Testis (tissue), 3 donors: ENCODE data around the gene LPAR3. TPM values are rescaled to one million over a fixed set of nuclear protein-coding genes. Genes with fewer than 3 reads are reported as not detected.

Source experiments
- DNase-seq: peaks from one replicate; pipeline ENCODE4 v3.0.0-alpha.2; 2019
- H3K27ac ChIP-seq, 2 donors: fragments of 200-600 bp; sonication (generic); one replicate each; pipeline ENCODE4 v1.5.1; 2019
- H3K27me3 ChIP-seq: fragments of 200-600 bp; sonication (generic); one replicate; pipeline ENCODE4 v1.5.1; 2019
- H3K36me3 ChIP-seq: fragments of 200-600 bp; sonication (generic); one replicate; pipeline ENCODE4 v1.5.1; 2017; ENCODE audit warnings: low read depth; ENCODE audit errors: missing control alignments
- H3K4me1 ChIP-seq: fragments of 200-600 bp; sonication (generic); one replicate; pipeline ENCODE4 v1.5.1; 2019
- H3K4me3 ChIP-seq, 2 donors: fragments of 200-600 bp; sonication (generic); one replicate each; pipeline ENCODE4 v1.5.1; 2017 to 2019
- H3K9me3 ChIP-seq: fragments of 200-600 bp; sonication (generic); one replicate; pipeline ENCODE4 v1.5.1; 2017
- CTCF ChIP-seq, 3 experiments: fragments of 450-650 bp in 2 of 3; fragments of 200-600 bp in 1 of 3; sonication (generic) in 1 of 3; IDR thresholded peaks; one replicate each; pipeline ENCODE4 v1.5.1; 2016 to 2019; ENCODE audit warnings: antibody characterized with exemption in 3 of 3, mild to moderate bottlenecking in 2 of 3, moderate library complexity in 1 of 3
- POLR2A ChIP-seq: fragments of 450-650 bp; IDR thresholded peaks from one replicate; pipeline ENCODE4 v1.6.1; 2017; ENCODE audit warnings: antibody characterized with exemption, mild to moderate bottlenecking, moderate library complexity
- WGBS, 2 donors: methylation state at CpG; one replicate each; pipeline ENCODE4 v1.1.5; 2018; 5-methylcytosine and 5-hydroxymethylcytosine counted together
- intact Hi-C: fragments of 100-400 bp; cut with DNase I; formaldehyde crosslinking; loops from one replicate; pipeline ENCODE4 v1.15.1; 2023; ENCODE audit warnings: low total_unique reads
- polyA plus RNA-seq: library from polyadenylated mRNA; stranded (reverse); fragments of 350-450 nt; fragmentation: Illumina TruSeq; extraction: RNeasy Lipid Tissue Mini Kit (QIAGEN cat#74804); gene quantifications from one replicate; pipeline ENCODE4 v1.2.3, GENCODE V29; 2014; ENCODE audit warnings: low read depth, low replicate concordance; ENCODE audit not compliant: insufficient read depth
- total RNA-seq, 2 donors: library from RNA; depleted of rRNA; stranded (reverse); fragments of >200 nt; gene quantifications; one replicate each; pipeline ENCODE4 v1.2.3, GENCODE V29; 2016

Gene LPAR3
- total and polyA plus RNA-seq, 3 donors from 2014 or later, result 23.3 to 73.8 (median 65.9) TPM

- no peak overlapping the region for H3K4me3 ChIP-seq
- intact Hi-C loops, result no loop called here
- no peaks in the 10 kb centered on the region for H3K36me3 ChIP-seq
- WGBS, 2 donors, result 79 to 84% methylated on average over 8 of the region's 8 CpGs
- no peaks in the 10 kb centered on the region for H3K27me3 ChIP-seq
- DNase-seq, result no peak
- no peak overlapping the region for H3K27ac ChIP-seq
- no peak for TF ChIP-seq POLR2A
- no peak for TF ChIP-seq CTCF (IDR thresholded peaks at IDR 0.05)
- no peaks in the 10 kb centered on the region for H3K9me3 ChIP-seq
- no peaks in the 10 kb centered on the region for H3K4me1 ChIP-seq
These were observed 112.8 kb downstream of the LPAR3 start for GRCh38 chr1:84780000-84780716.

- no peak for DNase-seq
- Histone ChIP-seq H3K9me3 (no peaks in the 10 kb centered on the region), H3K27me3 (no peaks in the 10 kb centered on the region), H3K4me3 (no peak overlapping the region), H3K4me1 (no peaks in the 10 kb centered on the region), H3K27ac (no peak overlapping the region), H3K36me3 (no peaks in the 10 kb centered on the region)
- 76 to 78% methylated on average over 5 of the region's 5 CpGs for WGBS, 2 donors
- TF ChIP-seq POLR2A, result no peak
- no peak for TF ChIP-seq CTCF (IDR thresholded peaks at IDR 0.05)
- intact Hi-C loops, result no loop called here
These were observed 116.4 kb downstream of the LPAR3 start for GRCh38 chr1:84776639-84777038.

GRCh38 chr1:84775535-84775920 lies 117.5 kb downstream of the LPAR3 start:
- Histone ChIP-seq H3K27ac (no peak overlapping the region), H3K9me3 (no peaks in the 10 kb centered on the region), H3K27me3 (no peaks in the 10 kb centered on the region), H3K4me3 (no peak overlapping the region), H3K36me3 (no peaks in the 10 kb centered on the region), H3K4me1 (no peaks in the 10 kb centered on the region)
- TF ChIP-seq POLR2A (no peak), CTCF (IDR thresholded peaks at IDR 0.05) (no peak)
- DNase-seq, result no peak
- 47 to 82% methylated on average over 3 of the region's 3 CpGs for WGBS, 2 donors
- intact Hi-C loops, result no loop called here

GRCh38 chr1:84774669-84775534 lies 118.1 kb downstream of the LPAR3 start:
- Histone ChIP-seq H3K27ac (no peak overlapping the region), H3K4me3 (no peak overlapping the region), H3K4me1 (no peaks in the 10 kb centered on the region), H3K27me3 (no peaks in the 10 kb centered on the region), H3K36me3 (no peaks in the 10 kb centered on the region), H3K9me3 (no peaks in the 10 kb centered on the region)
- DNase-seq, result no peak
- intact Hi-C loops, result no loop called here
- 83 to 84% methylated on average over 11 to 16 of the region's 16 CpGs for WGBS, 2 donors
- TF ChIP-seq CTCF (IDR thresholded peaks at IDR 0.05), result no peak
- TF ChIP-seq POLR2A, result no peak
